EL (cell line): ENCODE measurements around the gene CYREN.
A peak's percentile ranks its signal among the peaks of the same experiment; 100 is the strongest.
"Not testable (repeated sequence)": the region's sequence is repeated elsewhere in the genome, so short reads cannot be mapped to it uniquely, and the experiment has no call there.

Experiments
- DNase-seq: peaks from one replicate; pipeline ENCODE4 v3.0.0-alpha.2; 2016

Gene CYREN

DNA sequence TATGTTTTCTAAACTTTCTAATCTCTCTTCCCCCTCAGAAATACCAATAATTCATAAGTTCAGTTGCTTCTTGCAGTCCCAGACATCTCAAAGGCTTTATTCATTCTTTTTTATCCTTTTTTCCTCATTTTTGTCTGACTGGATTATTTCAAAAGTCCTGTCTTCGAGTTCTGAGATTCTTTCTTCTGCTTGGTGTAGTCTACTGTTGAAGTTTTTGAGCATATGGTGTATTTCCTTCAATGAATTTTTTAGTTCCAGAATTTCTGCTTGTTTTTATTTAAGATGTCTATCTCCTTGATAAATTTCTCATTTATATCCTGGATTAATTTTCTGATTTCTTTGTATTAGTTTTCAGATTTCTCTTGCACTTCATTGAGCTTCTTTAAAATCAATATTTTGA is 14.2 kb downstream of the CYREN start:
- no peak for DNase-seq

DNA sequence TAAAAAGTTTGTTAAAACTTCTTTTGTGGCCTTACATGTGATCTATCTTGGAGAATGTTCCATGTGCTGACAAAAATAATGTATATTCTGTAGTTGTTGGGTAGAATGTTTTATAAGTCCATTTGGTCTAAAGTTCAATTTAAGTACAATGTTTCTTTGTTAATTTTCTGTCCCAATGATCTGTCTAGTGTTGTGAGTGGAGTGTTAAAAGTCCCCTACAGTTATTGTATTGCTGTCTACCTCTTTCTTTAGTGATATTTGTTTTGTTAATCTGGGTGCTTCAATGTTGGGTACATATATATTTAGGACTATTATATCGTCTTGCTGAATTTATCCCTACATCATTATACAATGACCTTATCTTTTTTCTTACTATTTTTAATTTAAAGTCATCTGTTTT is 15.8 kb downstream of the CYREN start:
- DNase-seq = no peak

DNA sequence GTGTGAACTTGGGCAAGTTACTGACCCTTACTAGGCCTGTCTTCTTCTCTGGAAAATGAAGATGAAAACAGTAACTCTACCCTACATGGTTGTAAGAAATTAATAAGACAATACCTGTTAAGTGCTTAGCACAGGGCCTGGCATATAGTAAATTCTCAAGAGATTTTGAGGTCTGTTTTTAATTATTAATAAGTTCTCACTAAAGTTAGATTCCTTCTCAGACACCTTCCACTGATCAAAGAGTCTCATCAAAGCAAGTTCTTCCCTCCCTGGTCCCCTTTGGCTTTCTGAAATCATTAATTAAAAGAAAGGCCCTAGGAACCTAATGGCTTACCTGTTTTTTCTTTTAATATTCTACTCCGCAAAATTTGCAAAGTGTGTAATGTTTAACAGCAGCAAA is 18.1 kb downstream of the CYREN start:
- no peak for DNase-seq

DNA sequence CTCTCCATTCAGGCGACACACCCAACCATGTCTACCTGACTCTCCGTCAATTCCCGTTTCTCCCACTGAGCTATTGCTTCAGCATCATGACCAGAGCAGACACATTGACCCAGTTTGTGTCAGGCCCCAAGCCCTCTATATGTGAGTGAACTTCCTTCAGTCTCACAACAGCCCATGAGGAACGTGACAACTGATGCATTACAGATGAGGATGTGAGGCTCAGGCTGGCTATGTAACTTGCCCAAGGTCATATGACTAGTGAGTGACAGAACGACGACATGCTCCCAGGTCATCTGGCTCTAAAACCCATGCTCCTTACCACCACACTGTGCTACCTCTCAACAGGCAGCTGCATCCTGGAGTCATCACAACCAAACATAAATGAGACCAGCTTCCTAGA is 19.0 kb downstream of the CYREN start:
- DNase-seq = no peak

DNA sequence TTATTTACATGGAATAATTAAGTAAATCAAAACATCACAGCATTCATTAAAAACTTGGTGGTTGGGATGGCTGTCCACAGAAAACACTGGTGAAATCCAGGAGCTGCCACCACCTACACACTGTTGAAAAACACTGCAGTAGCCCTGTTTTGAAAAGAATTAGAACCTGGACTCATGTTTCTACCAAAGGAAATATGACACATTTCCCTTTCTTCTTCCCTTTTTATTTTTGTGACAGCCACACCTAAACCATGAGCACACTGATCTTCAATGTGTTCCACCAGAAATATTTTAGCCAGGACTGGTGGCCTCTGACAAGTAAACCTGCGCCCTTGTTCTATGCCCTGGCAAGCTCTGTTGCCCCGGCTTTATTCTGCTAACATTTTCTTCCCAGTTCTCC is 19.4 kb downstream of the CYREN start:
- DNase-seq = no peak

DNA sequence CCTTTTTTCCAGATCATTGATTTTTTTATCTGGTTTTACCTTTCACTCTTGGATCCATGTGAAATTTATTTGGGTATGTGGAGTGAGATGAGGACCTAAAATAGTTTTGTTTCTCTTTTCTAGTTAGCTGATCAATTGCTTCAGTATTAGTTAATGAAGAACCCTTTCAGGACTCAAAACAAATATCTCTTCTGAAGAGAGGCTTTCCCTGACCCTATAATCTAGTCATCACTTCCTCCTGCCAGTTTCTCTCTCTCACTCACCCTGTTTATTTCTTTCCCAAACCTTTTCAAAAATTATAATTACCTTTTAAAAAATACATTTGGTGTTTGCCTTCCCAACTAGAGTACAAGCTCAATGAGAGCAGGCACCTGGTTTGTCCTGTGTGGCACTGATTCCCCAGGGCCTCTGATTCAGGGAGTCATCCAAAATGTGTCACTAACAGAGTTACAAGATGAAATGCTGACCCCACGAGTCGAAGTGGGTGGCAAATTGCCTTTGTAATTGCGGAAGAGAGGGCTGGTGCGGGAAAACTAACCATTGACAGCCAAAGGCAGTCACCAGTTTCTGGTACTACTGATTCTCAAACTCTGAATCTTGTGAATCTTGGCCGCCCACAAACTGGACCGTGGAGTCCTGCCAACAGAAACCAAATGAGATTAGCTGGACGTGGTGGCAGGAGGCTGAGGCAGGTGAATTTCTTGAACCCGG is 20.3 kb downstream of the CYREN start:
- DNase-seq = no peak

DNA sequence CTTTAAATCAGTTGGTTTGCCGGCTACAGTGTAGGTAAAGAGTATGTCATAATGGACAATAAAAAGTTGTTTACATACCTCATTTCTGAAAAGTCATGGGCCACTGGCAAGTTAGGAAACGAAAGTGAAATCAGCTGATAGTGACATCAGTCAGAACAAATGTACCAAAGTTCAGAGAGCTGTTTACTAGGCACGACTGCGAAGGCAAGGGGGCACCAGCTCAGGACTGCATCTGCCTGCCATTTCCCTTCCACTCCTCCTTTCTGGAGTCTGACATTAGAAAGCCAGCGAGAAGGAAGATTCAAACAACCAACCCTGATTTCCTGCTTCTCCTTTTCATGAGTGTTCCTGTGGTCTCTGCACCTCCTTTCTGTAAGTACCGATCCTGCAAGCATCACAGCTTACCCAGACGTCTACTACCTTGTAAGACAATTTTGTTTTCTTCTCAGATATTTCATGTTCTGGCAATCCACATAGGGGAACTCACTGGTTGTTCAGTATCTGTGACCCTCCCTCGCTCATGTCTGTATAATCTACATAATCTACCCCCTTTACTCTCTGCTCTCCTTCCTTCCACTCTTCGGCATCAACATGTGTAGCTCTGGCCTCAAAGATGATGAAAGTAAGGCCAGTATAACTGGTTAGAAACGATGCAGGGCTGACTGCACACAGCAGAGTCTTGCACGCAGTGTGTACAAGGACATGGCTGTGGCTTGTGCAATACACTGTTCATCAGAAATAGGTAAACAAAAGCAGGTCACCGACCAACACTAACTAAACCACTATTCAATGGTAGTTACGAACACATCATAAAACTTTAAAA is 22.4 kb downstream of the CYREN start, which contains the start of gene TMEM140:
TSS of gene TMEM140 (plus strand) at position 174 of the 823 bp plus-strand sequence. CDS start 16,370 bp downstream, outside the sequence.
- peak; percentile 79 for DNase-seq

DNA sequence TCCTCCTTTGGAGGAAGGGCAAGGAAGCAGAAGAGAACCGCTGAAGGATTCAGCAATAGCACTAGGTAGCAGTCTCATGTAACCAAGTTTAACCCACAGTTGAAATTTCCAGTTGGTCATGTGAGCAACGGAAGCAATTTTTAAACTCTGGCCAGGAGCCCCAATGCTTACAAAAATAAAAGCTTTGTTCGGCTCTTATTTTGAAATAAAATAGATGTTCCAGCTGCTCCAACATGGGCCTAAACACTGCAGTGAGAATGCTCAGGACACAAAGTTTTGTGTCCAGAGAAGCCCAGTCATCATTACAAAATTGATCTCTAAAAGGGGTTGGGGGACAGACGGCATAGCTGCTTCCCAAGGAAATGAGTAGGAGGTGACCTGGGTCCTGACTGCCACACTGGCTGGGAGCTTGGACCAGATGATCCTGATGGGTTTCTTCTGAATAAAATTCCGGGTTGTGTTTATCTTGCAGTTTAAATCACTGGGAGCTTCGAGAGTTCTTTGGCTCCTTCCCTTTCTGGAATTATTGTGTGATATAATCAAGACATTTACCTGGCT is 23.1 kb downstream of the CYREN start:
- DNase-seq = peak; percentile 18

DNA sequence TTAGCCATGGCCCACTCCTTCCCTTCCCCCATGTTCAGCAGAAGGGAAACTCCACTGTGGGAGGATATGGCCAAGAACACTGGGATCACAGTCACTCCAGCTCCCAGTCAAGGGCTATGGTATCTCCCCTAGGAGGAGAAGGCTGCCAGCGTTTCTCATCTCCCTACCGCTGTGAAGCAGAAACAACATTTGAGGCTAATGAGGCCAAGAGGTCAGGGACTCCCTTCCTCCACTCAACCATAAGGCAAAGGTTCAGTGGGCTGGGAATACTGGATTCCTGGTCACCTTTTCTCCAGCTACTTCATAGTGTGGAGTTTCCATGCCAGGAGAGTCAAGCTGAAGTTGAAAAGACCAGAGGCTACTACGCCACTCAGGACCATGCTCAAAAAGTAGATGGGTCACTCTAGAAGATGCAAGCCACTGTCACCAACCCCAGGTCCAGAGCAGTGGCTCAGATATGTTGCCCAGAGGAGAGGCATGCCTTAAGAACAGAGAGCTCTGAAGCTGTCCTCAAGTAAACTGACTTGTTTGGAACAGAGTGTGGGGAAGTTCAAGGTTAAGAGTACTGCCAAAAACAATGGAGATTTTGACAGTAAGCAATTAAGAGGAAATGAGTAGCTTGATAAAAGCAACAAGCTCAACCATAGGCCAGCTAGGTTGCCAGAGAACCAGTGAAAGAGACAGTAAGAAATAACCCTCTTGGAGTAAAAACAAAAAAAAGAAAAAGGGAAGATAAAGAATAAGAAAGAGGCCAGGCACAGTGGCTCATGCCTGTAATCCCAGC is 26.4 kb downstream of the CYREN start:
- DNase-seq = no peak

DNA sequence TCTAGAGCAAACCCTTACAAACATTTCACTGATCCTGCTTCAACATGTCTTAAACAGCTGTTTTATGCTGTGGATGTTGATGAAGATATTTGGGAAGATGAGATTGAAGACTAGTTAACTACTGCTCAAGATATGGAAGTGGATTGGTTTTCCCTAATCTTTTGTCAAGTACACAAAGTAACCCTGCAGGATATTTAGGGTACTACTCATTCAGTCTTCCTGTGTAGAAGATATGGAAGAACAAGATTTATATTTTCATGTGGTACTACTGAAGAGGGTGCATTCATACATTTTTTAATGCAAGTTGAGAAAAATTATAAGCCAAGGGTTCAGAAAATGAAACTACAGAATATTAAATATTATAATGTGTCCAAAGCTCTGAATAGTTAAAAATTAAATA is 40.9 kb downstream of the CYREN start:
- no peak for DNase-seq

DNA sequence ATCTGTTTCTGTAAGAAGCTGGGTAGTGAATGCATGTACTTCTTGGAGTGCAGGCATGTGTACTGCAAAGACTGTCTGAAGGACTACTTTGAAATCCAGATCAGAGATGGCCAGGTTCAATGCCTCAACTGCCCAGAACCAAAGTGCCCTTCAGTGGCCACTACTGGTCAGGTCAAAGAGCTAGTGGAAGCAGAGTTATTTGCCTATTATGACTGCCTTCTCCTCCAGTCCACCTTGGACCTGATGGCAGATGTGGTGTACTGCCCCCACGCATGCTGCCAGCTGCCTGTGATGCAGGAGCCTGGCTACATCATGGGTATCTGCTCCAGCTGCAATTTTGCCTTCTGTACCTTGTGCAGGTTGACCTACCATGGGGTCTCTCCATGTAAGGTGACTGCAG is 41.6 kb downstream of the CYREN start:
- DNase-seq = no peak

DNA sequence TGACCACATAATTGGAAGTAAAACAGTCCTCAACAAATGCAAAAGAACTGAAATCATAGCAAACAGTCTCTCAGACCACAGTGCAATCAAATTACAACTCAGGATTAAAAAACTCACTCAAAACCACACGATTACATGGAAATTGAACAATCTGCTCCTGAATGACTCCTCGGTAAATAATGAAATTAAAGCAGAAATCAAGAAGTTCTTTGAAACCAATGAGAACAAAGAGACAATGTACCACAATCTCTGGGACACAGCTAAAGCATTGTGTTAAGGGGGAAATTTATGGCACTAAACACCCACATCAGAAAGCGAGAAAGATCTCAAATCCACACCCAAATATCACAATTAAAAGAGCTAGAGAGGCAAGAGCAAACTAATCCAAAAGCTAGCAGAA is 45.9 kb downstream of the CYREN start:
- not testable (repeated sequence) for DNase-seq

DNA sequence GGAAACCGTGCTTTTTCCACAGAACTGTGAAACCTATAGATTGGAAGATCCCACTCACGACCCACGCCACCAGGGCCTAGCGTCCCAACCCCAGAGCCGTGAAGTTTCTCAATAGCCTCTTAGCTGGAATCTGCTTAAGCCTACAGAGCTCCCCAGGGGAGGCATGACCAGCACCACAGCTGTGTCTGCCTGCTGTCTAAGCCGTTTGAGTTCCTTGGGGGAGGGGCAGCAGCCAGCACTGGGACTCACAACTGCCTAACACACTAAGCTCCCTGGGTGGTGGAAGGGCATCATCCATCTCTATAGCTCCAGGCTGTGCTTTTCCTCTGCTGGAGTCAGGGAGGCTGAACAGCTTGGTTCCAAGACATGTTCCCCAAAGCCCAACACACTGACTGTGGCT is 48.6 kb downstream of the CYREN start:
- DNase-seq = no peak

DNA sequence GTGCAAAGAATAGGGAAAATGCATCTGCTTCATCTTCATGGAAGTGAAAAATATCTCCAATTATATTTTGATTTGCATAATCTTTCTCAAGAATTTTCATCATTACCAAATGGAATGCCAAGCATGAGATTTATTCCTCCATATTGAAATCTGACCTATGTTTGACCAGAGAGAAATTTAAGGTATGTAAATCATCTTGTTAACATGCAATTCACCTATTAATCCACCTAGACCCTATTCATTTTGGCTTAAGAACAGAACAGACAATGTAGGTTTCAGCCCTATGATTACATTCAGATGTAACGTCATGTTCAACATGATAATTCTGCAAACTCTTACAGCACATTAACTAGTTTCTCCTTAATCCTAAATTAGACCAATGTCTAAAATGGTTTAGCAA is 53.4 kb downstream of the CYREN start:
- no peak for DNase-seq
